HG03095 (cell line): ENCODE data around the gene SND1.

Source experiments
- ATAC-seq: cut with Tn5 transposase; IDR thresholded peaks from one replicate; pipeline ENCODE4 v1.9.1; 2021; ENCODE audit warnings: moderate library complexity; ENCODE audit not compliant: unreplicated experiment

SND1 gene

DNA sequence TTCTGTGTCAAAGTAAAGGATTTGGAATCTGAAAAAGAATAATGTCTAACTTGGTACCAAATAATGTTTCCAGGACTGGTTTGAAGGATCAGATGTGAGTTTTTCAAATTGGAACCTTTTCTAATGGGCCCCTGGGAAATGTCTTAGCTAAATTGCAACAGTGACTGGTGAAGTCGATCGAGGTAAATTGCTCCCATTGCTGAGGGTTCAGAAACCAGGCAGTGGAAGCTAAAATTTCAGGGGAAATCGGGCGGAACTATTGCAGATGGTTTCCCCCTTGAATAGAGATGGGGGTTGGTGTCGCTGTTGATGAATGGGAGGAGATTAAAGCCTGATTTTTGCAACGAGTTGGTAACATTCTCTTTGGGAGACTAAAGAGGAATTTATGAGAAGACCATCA lies 112.7 kb downstream of the SND1 start:
- no peak for ATAC-seq

DNA sequence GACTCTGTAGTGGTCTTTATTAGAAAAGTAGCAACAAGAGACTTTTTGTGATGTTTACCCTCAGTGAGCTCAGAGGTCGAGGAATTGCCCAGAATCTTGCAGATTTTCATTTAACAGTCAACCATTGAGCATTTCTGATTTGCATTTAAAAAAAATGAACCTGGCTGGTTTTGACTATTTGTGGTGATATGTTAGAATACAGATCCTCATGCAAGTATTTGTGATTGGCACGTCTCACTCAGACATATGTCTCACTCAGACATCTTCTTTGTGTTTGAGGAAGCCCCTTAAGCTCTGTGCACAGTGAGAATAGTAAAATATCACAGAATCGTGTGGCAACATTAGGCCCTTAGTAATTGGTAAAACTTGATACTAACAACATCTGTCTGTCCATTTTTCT lies 113.2 kb downstream of the SND1 start:
- no peak for ATAC-seq

DNA sequence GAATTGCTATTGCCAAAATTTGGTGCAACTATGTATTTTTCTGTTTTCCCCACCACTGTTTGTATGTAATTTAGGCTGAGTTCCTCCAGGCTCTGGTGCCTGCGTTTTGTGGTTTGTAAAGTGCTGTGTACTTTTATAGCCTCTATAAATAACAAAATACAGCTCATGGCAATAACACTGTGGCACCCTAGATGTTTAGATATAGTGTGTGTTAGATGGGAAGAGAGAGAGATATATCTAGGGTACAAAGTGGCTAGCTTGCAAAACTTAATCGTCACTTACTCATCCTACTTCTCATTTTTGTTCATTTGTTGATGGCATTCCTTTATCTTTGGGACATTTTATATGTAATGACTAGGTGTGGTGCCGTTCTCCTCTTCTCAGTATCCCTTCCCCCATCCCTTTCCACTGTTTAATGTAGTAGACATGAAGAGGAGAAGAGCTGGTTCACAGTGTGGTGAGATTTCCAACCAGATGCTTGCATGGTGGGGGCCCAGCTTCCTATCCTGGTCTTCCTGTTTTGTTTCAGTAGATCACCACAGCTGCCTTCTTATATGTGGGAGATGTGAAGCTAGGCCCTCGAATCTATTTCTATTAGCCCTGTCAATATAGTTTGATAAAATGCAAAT lies 115.0 kb downstream of the SND1 start:
- no peak for ATAC-seq

DNA sequence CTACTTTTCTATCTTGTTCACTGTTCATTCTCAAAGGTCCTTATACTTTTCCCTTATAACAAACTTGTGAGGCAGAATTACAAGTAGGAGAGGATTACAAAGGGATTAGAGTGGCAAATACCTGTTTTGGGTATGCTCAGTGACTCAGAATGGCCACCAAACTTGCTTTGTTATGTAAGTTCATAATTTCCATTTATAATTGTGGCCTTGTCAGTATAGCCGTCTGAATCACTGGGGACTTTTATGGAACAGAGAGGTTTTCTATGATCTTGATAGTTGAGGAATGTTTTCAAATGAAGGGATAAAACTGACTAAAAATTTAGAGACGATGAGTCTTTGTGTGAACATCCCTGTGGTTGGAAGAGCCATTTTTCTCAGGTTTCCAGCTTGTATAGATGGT lies 116.2 kb downstream of the SND1 start:
- ATAC-seq: no peak

DNA sequence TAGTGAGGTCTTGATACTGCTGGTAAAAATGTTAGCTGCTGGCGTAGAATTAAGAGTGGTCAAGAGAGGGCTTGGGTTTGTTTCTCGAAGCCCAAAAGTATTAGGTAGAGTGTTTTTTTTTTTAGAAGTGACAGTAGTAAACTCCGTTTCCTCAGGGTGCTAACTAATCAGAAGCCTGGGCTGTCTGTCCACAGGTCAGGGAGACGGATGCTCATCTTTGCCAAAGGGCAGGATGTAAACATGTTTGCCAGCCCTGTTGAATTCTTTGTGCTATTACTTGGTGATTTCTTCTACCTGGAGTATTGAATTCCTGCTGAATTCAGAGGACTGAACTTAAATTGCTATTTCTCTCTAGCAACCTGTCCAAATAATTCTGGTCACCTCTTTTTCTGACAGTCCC lies 117.1 kb downstream of the SND1 start:
- no peak for ATAC-seq

DNA sequence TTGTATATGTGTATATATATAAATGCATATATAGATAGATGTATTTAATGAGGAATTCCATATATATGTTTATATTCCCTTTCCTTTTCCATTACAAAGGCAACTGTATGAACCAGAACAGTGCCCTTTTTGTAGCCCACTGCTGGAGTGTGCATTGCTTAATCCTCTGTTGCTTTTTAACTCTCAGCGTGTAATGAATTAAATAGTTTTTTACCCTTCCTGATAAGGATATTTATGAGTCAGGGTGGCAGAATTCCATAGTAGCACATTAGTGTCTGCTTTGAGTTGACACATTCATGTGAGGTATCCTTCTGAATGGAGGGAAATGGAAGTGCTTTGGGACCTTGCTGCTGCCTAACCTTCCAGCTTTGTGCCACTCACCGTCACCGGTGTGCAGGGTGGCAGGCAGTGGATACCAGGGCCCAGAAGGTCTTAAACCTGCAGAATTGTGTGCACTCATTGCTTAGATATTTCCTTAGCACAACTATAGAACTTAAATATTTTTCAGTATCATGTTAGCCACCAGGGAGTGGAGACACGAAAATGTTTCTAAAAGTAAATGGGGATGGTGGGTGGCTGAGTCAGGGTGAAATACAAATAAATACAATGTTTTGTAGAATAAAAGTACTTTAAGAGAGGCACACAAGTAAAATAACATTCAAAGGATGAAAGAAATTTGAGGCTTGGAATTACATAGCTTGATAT lies 117.9 kb downstream of the SND1 start:
- ATAC-seq: no peak

DNA sequence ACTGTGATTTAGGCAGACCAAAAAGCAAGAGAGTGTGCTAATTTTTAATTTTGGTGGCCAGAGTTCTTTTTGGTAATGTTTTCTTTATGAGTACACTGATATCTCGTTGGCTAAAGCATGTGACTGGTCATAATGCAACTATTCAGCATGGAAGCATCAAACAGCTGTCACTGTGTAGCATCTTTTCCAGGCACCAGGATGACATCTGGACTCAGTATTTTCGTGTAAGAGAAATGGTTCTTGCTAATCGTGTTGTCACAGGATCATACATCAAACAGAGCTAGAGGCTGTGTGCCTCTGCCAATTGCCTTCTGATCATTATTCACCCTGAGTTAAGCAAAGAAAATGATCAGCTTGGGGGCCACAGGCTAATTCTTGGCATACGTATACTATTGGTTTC lies 118.9 kb downstream of the SND1 start:
- ATAC-seq: no peak

DNA sequence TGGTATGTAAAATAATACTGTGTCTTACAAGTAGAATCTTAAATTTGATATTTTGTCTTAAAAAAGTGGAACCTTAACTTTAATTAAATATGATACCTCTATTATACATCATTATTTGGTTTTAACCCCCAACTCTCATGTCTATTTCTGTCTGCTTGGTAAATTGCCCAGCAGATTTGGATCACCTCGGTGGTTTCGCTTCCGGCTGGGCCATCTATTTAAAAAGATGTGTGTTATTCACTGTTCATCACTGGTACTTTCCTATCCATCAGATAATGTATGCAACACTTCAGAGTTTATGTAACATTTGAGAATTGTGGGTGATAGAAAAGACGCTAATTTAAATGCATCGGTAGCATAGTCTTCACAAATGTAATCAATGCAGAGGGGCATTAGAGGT lies 119.7 kb downstream of the SND1 start:
- ATAC-seq: no peak

DNA sequence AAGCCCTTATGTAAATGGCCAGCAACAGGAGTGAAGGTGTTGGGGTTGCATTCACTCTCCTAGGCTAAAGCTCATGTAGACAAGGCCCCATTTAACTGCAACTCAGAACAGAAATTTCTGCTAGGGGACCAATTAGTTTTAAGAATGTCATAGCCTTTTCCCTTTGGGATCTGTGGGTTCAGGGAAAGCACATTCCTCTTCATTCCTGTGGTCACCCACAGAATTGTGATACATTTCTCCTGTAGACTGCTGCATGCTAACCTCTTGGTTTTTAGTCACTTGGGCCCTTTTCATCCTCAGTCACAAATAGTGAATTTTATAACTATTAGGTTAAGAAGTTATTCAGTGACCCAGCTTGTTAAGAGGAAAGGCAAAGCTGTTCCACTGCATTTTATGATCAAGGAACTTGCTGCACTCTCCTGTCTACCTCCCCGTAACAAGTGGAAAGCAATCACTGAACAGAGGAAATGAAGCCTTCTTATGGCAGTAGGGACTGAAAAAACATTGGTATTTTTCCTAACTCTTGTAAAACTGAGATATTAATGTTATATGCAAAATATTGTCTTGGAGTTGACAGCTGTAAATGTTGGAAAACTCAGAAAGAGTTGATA lies 124.9 kb downstream of the SND1 start:
- no peak for ATAC-seq

DNA sequence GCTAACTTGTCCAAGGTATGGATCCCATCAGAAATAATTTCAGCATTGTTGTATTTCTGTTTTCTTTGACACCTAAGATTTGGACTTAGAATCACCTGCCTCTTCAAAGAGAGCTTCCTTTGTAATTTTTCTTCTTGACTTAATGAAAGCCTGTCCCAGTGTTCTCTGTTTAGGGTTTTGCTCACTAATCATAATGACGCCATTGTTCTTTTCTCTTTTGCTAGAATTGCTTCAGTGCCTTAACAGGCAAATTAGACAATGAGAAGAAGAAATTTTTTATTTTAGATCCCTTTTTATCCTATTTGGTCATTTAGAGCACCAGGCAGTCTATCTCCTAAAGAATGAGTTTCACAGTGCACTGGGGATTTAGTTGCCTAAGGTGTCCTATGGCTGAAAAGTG lies 128.5 kb downstream of the SND1 start:
- no peak for ATAC-seq

DNA sequence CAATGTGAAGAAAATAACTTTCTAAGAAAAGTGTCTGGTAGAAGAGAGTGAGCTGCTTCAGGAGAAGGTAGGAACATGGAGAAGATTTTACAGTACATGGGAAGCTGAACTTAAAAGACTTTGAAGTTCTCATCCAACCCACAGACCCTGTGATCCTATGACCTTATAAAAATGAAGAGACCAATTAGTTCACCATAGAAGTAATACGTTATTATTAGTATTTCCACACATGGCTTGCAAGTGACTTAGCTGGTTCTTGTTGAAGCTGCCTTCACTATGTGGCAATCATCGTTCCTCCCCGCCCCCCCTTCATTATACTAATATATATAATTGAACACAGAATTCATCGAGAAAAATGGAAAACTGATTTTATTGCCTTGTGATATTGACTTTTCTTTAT lies 129.1 kb downstream of the SND1 start:
- ATAC-seq: no peak

DNA sequence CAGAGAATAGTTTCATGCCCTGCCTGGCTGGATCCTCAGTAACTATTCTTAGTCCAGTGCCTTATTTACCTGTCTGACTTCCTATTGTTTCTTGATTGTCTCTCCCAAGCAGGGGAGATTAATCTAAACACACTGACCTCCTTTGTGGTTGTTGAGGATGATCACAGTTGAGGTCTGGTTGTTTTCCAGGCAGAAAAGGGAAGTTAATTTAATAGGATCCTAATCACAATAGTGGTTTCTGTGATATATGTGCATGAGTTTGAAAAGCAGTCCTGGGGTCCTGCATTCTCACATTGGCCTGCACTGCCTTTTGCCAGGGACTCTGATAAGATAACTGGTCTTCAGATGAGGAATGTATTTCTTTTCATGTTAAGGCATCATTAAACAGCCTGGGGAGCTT lies 130.1 kb downstream of the SND1 start:
- ATAC-seq: no peak

DNA sequence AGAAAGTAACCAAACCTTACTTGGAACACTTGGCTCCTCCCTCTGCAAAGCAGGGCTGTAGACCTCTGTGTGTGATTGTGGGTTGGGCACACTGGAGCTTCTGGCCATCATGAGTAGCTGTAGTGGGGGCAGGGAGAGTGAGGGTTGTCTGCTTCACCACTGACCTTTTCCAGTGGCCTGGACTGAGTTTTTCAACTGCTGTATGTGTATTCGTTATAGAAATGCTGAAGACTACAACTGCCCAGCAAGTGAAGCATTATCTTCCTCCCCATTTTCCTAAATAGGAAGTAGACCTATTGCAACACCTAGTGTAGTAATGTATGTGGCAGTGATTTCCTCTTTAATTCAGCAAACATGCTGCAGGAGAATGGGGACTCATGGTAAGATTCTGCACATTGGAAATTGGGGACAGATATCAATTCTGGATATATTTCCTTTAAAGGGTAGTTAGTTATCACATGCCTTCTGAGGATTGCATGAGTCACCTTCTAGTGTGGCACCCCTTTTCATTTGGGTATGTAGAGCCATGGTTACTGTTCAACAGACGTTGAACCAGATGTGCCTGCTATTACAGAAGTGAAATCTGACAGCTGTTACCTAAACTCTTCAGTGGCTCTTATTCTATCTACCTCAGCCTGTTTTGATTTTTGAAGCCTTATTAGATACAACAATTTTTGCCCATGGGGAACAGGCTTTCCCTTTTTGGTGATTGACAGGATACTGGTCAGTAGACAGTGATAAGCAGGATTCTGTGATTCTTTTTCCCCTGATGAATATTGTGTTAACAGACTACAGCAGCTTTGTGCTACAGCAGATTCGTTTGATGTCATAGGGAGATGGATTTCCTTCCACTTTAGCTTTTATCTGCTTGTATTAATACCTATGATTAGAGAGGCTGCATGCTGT lies 130.9 kb downstream of the SND1 start:
- ATAC-seq: no peak

DNA sequence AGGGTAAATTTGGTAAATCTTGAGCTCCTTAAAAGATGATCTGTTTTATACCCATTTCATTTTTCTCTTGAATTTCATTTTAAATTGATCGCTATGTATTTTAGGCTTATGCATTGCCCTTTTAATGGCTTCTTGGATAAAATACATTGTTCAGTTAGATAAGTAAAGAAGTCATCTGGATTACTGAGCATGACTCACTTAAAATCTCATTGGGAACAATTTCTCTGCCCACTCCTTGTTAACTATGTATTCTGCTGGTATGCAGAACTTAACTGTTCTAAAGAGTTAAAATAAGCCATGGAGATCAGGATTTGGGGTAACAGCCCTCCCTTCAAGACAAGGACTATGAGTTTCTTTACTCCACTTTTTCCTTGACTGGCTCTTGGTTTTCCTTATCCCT lies 134.2 kb downstream of the SND1 start:
- ATAC-seq: no peak

DNA sequence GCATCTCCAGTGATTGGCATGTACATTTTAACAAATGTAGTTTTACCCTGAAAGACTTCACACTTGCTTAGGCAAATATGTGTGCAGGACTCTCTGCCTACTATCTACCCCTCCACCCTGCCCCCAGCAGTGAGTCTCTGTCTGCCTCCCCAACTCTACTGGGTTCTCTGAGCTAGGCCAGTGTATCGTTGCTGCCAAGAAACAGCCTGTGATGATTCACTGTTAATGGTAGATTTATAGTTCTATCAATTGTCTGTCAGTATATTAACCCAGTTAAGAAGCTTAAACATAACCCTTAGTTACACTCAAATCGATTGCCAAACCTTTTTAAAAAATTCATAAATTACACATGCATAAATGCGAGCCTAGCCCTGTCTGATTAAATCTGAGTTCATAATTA lies 137.0 kb downstream of the SND1 start:
- no peak for ATAC-seq

DNA sequence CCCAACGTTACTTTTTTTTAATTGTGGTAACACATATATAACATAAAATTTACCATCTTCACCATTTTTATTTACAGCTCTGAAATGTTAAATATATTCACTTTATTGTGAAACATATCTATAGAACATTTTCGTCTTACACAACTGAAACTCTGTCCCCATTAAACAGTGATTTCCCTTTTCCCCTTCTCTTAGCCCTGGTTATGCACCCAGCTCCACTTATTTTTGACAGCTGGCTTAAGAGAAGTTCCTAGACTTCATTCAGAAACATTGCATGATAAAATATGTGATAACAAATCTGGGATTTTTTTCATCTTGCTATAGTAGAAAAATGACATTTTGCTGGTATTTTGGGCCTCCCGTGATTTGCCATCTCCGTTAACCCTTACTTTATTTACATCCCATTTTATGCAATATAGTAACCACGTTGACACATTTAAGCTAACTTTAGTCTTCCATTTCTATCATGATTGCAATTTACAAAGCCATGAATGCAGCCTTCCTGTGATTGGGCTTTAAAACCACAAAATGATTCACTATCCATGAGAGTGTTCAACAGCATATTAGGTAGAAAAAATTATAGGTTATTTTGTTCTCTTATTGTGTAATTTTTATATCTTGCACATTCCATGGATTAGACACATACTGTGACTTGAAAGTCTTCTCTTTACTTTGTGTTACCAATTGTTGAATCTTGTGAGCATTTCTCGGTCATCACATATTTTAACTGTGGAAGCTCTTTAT lies 139.6 kb downstream of the SND1 start:
- ATAC-seq: no peak

DNA sequence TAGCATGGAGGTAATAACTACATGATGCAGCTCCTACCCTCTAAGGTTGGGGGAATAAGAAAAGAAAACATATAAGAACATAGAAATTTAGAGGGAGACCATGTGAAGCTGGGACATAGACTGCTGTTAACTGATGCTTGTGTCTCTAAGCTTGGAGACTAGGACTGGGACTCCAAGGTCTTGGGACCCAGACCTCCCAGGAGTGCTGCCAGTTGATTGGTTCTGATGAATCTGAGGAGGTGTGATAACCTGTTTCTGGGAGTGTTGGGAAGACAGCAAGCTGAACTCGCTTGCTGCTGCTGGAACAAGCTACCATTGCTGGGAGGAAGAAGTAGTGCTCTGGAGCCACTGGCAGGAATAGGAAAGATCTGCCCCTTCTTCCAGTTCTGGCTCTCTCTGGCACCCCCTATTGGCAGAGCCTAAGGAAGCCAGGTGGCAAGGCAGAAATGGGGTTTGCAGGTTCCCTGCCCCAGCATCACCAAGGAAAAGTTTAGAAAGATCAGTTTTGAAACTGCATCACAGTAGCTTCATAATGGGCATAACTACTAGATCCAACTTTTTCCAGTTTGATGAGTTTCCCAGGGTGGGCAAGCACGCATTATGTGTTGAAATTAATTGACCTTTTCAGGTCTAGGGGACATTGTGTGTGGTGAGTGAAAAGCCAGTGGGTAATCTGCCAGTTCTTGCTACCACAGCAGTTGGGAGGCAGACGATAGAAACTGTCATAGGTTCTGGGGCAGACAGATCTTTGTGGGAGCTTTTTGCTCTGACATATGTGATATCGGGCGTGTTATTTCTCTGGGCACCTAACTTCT lies 140.7 kb downstream of the SND1 start:
- no peak for ATAC-seq

DNA sequence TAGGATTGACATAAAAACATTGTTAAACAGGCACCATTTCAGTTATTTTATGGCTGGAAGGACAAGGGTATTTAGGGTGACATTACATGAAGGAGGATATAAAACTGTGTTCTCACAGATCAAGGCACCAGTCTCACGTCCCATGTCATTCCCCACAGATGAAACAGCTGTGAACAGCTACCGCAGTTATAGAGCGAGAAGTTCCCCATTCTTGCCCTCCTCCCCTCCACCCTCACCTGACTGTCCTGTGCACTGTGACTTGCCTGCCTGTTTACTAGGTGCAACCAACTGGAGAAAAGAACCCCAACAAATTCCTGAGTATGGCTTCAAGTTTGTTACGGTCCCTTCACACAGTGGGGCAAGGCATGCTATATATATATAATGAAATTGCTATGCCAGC lies 141.6 kb downstream of the SND1 start:
- ATAC-seq: no peak

DNA sequence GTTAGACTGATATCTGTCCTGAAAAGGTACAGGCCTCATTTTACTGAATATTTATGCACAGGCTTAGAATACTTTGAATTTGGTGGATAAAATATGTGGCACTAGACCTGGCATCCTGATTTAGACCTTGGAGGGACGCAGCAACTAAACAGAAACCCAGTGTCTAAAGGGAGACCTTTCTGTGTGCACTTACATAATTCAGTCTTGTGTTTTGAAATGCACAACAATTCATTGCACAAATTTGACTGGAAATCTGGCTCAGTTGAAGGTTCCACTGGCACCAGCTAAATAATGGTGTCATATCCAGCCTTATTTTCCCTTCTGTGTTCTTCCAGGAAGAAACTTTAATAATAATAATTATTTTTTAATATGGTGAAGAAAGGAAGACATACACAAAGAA lies 142.1 kb downstream of the SND1 start:
- no peak for ATAC-seq

DNA sequence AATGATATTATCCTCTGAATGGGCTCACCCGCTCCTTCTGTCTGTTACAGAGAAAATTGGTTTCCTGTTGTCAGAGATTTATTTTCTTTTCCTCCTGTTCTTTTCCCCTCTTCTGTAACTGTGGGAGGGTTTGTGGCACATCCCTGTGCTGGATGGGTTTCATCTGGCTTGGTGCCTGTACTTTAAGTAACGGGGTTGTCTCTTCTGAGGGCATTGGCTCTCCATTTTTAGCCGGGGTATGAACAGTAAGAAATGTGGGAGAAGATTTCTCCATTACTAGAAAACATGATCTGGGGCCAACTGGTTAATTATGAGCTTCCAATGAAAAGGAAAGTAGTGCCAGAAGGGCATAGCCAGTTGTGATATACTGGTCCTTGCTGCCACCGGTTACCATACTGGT lies 142.6 kb downstream of the SND1 start:
- ATAC-seq: no peak
